Stimulated activated CD4-positive, alpha-beta T cell treated with anti-CD3 and anti-CD28 coated beads, Interleukin-4, amount 100 ng/mL, for 48 hours (primary cell): ENCODE data around the gene ZNF580.

Source experiments
- DNase-seq, 2 donors: peaks; one replicate each; pipeline ENCODE4 v3.0.0-alpha.2; 2020; ENCODE audit warnings: low read depth in 2 of 2

The ZNF580 gene

DNA sequence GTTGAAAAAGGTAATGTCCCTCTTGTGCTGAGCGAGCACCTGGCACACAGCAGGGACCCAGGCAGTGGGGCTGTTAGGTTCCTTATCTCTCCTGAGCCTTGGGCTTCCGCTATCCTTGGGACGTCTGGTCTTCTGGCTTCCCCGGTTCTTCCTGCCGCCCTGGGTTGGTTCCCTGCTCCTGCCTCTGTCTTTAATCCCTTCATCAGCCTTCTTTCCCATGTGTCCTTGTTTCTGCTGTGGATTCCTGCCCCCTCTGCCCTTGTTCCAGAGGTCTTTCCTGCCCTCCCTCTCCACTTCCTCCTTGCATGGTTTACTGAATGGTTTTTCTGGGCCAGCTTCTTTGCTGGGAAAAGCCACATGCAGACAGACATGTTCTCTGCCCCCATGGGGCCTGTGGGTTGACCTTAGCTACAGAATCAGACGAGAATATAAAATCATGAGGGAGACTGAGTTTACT, 36.8 kb downstream of the ZNF580 start:
- no peak for DNase-seq

DNA sequence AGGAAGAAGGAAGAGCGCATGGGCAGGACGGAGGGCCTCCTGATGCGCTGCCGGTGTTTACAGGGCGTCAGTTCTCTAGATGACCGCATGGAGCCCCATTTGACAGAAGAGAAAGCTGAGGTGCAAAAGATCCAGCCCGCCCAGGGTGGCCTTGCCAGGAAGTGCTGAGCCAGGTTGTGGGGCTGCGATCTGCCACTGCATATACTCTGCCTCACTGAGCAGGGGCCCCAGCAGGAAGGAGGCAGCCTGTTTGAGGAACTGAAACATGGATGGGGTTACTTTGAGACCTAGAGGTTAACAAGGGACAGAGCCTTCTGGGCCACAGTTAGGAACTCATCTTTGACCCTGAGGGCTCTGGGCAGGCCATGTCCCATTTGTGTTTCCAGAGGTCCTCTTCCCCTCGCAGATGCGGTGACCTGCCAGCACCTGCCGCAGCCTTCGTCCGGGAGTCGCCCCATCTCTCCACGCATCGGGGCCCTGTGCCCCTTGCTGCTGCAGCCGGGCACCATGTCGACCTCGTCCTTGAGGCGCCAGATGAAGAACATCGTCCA, 37.4 kb downstream of the ZNF580 start:
- DNase-seq, result no peak

- no peak for DNase-seq
Measured at GRCh38 chr19:55679343-55680257, 38.8 kb downstream of the ZNF580 start.

- DNase-seq, result no peak
Measured at GRCh38 chr19:55680339-55681130, 39.7 kb downstream of the ZNF580 start.

- no peak for DNase-seq
Measured at GRCh38 chr19:55681131-55682092, 40.6 kb downstream of the ZNF580 start.

GRCh38 chr19:55683449-55684261, 42.9 kb downstream of the ZNF580 start:
- DNase-seq, result no peak

DNA sequence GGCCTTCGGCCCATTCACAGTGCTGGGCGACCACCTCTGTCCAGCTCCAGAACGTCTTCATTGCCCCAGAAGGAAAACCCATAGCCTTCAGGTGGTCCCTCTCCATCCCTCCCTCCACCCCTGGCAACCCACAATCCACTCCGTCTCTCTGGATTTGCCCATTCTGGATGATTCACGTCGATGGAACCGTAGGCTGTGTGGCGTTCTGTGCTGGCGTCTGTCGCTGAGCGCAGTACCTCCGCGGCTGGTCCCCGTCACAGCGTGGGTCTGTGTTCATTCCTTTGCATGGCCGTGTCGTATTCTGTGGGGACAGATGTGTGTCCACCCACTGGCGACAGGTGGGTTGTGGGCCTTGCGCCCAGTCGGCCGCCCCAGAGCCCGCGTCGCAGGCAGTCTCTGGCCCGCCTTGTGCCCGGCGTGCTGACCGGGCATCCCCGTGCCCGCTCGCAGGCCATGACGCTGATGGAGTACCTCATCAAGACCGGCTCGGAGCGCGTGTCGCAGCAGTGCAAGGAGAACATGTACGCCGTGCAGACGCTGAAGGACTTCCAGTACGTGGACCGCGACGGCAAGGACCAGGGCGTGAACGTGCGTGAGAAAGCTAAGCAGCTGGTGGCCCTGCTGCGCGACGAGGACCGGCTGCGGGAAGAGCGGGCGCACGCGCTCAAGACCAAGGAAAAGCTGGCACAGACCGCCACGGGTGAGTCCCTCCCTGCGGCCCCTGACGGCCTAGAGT, 44.3 kb downstream of the ZNF580 start:
- DNase-seq, result no peak

DNA sequence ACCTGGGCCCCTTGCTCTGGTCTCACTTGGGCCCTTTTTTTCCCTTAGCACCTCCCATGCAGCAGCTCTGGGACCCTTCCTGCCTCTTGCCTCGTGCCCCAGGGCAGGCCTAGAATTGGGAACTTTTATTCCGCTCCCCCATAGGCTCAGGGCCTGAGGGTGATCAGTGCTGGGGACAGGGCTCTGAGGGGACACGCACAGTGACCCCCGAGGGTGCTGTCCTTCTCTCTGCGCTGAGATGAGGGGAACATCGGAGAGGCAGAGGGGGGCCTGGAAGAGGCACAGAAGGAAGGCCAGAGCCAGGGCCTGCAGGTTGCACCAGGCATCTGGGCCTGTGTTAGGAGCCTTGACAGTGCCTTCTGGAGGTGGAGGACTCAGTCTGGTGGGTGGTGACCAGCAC, 45.0 kb downstream of the ZNF580 start:
- DNase-seq, result no peak

- DNase-seq, result no peak
Measured at GRCh38 chr19:55686311-55687050, 45.7 kb downstream of the ZNF580 start.

DNA sequence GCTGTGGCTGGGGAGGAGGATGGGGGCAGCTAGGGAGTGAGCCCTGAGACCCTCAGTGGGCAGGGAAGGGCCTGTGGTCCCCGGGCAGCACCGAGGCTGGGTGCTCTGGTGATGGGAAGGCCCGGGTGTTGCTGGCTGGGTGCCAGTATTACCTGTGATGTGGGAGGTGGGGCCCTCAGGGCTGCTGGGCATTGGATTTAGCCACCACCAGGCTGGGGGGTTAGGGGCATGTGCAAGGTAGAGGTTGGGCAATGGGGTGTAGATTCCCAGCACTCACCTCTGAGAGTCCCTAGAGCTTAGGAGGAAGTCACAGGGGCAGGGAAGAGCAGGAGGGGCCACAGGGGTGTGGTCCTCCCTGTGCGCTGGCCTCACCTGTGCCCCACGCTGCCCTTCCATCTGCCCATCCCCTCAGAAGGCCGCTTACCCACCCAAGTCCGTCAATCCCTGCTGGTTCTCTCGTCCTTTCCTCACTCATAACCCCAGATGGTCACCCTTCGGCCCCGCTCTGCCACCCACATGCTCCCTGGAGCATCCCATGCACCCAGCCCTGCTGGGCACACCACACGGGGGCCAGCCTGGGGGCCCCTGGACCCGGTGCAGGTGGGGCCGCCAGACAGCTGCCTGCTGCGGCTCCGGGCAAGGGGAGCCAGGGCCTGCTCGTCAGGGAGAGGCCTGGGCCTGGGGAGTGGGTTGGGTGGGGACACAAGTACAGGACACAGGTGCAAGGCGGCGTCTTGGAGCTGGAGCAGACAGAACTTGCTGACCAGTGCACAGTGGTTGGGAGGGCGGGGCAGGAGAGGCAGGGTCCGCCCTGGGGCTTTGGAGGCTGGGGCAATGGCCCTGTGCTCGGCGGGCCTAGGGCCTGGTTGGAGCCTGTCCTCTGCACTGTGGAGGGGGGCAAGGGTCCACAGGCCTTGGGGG, 46.7 kb downstream of the ZNF580 start:
- no peak for DNase-seq

DNA sequence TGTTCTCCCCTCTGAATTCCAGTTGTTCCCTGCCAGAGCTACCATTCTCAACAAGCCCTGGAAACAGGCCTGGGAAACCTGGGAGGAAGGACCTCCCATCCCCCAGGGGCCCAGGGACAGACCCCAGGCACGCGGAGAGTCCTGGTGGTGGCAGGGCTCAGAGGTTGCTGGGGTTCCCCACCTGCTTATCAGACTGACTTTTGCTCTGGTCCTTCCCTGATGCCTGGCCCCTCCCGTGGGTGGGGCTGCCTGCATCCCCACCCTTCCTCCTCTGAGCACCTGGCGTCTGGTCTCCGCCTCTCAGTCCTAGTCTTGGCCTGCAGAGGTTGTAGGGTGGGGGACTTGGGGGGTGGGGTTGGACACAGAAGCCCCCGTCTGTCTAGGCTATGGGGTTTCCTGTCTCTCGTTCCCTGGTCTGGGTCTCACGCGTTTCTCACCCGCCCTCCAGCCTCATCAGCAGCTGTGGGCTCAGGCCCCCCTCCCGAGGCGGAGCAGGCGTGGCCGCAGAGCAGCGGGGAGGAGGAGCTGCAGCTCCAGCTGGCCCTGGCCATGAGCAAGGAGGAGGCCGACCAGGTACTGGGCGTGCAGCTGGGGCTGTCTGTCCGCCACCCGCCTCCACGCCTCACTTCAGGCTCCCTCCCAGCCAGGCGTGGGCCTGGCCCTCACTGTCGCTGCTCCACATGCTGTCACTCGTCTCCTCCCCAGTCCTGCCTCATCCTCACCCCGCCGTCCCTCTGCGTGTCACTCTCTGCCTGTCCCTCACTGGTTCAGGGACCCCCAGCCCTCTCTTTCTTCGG, 47.8 kb downstream of the ZNF580 start:
- no peak for DNase-seq

DNA sequence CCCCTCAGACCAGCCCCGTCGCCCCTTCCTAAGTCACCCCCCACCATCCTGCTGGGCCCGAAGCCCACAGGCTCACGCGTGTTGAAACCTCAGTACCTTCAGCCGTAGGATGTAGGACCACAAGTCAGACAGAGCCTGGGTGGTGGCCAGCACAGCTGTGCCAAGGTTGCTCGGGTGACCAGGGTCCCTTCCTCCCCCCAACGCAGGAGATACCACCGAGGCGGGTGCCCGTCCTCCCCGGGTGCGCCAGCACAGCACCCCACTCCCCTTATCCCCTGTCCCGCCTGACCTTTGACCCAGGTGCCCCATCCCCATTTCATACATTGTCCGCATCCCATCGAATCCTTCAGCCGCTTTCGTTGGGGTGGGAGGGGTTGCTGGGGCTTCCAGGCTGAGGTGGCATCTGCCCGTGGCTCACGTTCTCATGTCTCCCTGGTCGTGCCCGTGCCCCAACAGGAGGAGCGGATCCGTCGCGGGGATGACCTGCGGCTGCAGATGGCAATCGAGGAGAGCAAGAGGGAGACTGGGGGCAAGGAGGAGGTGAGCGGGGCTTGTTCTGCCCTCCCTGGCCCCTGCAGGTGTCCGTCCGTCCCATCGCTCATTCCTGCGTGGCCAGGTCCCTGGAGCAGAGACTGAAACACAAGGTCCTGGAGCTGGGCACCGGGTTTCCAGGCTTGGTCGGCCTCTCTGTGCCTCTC, 48.8 kb downstream of the ZNF580 start:
- DNase-seq, result no peak

DNA sequence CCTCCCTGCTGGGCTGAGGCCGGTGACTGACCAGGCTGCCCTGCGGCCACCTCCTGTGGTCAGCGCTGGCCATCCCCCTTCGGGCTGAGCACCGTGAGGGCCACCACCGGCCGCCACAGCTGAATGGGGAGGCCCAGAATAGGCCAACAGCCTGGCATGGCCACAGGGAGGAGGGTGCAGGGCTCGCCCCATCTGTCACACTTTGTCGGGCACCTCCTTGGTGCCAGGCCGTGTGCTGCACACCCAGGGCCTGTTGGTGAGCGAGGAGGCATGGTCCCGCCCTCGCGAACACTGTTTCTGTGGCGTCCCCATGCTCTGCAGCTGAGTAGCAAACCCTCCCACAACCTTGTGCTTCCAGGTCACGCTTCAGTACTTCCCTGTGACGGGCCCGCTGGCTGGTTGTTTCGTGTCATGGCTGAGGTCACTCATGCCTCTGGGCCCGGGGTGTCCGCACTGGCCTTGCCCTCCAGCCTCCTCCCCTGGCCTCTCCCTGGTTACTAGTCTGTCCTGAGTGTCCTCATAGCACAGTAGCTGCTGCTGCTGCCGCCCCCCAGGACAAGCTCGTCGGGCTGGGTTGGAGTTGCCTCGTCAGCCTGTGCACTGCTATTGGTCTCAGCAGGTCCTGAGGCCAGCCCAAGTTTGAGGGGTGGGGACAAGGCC, 49.4 kb downstream of the ZNF580 start:
- no peak for DNase-seq

DNA sequence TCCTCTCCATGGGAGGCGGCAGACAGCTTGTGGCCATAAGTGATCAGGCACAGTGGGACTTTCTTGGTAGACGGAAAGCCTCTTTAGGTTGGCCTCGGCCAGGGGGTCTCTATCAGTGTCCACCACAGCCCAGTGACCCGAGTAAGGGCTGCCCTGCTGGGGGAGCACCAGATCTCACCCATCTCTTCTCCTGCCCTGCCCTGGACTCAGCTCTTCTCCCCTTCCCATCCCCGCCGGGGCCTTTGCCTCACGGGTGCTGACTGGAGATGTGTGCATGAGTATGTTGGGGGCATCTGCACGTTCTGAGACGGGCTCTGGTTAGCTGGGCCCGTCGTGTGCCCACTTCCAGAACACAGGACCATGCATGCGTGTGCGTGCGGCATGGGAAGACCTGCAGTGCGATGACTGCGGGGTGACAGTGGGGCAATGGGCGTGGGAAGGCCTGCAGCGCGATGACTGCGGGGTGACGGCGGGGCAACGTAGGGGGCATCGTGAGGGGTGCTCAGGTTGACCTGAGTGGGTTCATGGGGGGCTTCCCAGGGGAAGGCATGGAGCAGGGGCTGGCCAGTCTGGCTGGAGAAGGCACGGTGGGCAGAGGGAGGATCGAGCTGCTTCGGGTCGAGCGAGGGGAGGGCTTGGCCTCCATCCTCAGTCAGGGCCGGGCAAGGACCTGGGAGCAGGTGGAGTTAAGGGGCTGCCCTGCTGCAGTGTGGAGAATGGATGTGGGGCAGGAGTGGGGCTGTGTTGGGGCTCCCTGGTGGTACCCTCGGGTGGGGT, 50.2 kb downstream of the ZNF580 start:
- DNase-seq, result no peak
